GM19397 (cell line): ENCODE data around the gene ZNF625.
"Not testable (repeated sequence)": the region's sequence is repeated elsewhere in the genome, so short reads cannot be mapped to it uniquely, and the experiment has no call there.

ENCODE experiments used
- ATAC-seq: cut with Tn5 transposase; IDR thresholded peaks from one replicate; pipeline ENCODE4 v1.9.1; 2021; ENCODE audit warnings: mild to moderate bottlenecking, moderate library complexity; ENCODE audit not compliant: unreplicated experiment

The ZNF625 gene

DNA sequence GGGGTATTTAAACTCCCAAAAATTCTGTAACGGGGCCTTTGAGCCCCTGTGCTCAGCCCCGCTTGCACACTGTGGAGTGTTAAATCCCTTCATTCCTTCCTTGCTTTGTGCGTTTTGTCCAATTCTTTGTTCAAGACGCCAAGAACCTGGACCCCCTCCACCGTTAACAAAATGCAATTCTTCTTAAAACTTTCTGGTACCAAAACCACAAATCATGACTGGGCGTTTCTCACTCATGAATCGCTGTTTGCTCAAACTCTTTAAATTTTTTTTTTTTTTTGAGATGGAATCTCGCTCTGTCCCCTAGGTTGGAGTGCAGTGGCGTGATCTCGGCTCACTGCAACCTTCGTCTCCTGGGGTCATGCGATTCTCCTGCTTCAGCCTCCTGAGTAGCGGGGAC, 17.3 kb downstream of the ZNF625 start:
- no peak for ATAC-seq

DNA sequence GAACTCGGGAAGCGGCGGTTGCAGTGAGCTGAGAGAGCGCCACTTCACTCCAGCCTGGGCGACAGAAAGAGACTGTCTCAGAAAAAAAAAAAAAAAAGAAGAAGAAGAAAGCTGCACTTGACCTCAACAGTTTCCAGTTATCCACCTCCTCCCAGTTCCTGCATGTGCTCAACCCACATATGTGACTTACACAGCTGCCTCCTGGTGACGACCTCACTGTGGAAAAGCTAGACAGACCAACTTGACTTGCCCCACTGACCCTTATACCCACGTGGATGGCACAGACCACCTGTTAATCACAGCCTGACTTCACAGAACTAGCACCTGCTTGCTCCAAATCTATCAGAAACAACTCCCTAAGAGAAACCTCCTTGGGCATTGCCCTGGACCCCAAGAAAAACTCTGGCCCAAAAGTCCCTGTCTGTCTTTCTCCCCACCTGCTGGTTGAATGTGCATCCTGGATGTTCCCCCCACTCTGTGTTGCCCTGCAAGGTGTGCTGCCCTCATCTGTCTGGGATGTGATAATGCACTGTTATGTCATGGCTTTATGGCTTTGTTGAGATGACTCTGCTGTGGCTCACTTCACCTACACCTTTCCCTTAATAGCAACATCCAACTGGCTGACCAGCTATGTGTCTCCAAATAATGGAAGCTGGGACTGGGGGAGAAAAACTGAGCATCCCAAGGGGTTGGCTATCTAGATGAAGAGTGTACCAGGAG, 19.2 kb downstream of the ZNF625 start:
- no peak for ATAC-seq

DNA sequence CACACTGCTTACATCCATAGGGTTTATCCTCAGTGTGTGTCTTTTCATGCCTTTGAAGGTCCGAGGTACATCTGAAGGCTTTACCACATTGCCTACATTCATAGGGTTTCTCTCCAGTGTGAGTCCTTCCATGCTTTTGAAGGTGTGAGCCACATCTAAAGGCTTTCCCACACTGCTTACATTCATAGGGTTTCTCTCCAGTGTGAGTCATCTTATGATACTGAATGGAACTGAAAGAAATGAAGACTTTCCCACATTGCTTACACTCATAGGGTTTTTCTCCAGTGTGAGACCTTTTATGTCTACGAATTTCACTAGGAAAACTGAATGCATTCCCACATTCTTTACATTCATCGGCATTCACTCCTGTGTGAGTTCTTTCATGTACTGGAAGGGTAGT, 23.5 kb downstream of the ZNF625 start:
- no peak for ATAC-seq

DNA sequence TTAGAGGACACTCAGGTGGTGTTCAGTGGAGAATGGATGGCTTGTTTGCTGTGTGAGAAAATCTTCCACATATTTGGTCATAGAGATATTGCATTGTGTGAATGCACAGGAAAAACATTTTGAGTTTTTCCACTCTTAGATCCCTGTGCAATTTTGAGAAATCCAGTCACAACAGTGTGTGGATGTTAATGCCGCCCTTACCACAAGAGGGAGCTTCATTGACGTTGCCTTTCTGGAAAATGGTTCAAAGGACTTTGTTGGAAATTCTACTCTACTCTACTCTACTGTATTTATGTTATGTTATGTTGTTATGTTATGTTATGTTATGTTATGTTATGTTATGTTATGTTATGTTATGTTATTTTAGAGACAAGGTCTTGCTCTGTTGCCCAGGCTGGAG, 29.8 kb downstream of the ZNF625 start:
- ATAC-seq, result no peak

DNA sequence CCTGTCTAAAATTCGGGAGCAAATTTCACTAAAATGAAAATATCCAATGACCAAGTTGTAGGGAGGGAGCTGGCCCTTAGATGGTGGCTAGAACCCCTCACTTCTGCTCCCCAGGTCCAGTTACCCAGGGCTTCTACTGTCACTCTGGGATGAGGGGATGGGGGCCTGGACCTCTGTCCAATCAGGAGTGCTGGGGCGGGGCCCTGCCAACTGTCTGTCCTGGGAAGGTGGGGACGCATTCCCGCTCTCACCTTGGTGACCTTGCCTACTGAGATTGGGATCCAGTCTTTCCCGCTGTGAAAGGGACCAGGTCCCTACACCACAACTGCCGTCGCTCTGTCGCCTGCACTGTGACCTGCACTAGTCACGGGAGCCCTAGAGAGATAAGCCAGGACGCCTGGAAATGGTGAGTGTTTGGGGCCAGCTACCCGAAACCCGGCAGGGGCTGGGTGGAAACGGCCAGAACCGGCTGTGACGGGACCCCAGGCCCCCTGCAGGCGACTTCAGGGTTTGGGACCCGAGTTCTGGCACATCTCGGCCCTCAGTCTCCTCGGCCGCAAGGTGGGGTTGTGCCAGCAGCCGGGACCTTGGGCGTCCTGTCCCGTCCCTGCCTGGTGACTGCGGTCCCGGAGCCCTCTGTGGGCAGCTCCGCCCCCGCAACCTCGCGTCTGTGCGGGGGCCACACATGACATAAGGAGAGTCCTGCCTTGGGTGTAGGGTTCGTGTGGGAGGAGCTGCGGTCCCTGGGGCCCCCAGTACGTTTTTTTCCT, 39.1 kb downstream of the ZNF625 start:
- no peak for ATAC-seq

DNA sequence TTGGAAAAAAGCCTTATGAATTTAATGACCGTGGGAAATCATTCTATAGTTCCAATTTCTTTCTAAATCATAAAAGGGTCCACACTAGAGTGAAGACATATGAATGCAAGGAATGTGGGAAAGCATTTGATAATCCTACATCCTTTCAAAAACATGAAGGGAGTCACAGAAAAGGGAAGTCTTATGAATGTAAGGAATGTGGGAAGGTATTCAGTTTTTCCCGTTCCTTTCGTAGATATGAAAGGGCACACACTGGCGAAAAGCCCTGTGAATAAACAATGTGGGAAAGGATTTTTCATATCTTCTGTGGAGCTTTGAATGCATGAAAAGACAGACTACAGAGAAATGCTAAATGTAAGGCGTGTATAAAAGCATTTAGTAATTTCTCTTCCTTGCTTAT, 43.4 kb downstream of the ZNF625 start:
- no peak for ATAC-seq

DNA sequence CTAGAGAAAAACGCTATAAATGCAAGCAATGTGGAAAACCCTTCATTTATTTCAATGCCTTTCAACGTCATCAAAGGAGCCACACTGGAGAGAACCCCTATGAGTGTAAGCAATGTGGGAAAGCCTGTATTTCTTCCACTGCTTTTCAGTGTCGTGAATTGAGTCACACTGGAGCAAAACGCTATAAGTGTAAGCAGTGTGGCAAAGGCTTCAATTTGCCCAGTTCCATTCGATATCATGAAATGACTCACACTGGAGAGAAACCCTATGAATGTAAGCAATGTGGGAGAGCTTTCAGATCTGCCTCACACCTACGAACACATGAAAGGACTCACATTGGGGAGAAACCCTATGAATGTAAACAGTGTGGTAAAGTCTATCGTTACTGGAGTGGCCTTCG, 43.8 kb downstream of the ZNF625 start:
- ATAC-seq, result no peak

DNA sequence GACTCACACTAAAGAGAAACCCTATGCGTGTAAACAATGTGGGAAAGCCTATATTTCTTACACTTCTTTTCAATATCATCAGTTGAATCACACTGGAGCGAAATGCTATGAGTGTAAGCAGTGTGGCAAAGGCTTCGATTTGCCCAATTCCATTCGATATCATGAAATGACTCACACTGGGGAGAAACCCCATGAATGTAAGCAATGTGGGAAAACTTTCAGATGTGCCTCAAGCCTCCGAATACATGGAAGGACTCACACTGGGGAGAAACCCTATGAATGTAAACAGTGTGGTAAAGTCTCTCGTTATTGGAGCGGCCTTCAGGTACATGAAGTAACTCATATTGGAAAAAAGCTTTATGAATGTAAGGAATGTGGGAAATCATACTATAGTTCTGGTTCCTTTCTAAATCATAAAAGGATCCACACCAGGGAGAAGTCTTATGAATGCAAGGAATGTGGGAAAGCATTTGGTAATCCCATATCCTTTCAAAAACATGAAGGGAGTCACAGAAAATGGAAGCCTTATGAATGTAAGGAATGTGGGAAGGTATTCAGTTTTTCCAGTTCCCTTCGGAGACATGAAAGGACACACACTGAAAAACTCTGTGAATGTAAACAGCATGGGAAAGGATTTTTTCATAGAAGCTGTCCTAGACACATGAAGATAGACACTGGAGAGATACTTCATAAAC, 44.4 kb downstream of the ZNF625 start:
- no peak for ATAC-seq

DNA sequence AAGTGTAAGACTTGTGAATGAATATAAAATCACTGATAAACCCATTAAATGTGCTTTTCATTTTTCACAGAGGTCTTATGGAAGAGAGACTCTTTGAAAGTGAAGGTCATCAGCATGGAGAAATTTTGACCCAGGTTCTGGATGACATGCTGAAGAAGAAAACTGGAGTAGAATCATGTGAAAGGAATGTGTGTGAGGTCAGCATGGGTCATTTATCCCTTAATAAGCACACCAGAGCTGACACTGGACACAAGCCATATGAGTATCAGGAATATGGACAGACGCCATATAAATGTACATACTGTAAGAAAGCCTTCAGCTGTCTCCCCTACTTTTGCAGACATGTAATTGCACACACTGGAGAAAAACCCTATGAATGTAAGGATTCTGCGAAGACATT, 45.4 kb downstream of the ZNF625 start:
- ATAC-seq, result no peak

DNA sequence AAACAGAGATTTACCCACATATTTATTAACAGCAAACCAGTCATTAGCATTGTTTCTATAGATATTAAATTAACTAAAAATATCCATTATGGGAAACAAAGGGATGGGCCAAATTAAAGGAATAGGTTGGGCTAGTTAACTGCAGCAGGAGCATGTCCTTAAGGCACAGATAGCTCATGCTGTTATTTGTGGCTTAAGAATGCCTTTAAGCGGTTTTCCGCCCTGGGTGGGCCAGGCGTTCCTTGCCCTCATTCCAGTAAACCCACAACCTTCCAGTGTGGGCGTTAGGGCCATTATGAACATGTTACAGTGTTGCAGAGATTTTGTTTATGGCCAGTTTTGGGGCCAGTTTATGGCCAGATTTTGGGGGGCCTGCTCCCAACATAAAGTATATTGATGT, 52.6 kb downstream of the ZNF625 start:
- ATAC-seq, result not testable (repeated sequence)

DNA sequence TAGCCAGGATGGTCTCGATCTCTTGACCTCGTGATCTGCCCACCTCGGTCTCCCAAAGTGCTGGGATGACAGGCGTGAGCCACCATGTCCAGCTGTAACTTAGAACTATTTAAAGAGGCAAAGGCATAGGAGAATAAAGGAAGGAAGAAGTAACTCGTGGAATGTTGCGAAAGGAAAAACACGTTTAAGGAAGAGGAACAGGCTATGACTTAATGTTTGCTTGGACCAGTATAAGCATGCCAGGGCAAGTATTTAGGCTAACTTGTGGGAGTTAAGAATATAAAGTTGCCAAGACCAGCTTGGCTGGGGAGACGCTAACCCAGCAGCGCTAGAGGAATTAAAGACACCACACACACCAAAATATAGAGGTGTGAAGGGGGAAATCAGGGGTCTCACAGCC, 58.5 kb downstream of the ZNF625 start:
- ATAC-seq, result no peak

DNA sequence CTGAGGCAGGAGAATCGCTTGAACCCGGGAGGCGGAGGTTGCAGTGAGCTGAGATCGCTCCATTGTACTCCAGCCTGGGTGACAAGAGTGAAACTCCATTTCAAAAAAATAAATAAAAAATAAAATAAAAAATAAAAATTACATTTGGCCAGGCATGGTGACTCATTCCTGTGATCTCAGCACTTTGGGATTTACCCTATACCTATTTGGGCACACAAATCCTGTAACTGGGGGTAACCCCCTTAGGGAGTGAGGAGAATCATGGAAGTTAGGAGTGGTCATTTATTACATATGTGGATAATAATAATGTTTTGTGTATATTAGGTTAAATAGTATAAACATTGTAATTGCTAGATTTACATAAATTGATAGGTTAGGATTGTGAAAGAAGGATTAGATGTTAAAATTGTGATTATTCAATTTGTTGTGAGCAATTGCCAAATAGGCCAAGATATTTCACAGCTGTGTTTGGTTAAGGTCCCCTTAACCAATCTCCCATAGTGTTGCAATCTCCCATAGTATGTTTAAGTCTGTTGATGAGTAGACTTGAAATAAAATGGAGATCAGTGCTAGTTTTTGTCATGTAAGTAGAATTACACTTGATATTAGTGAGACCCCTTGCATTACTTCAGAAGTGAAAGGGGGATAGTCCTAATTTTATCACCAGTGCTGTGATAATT, 61.3 kb downstream of the ZNF625 start:
- ATAC-seq, result no peak
